ENCODE results near the gene SUN3.

SUN3 gene

GRCh38 chr7:47979145-47979831, 49.6 kb downstream of the SUN3 start, which contains the start of gene HUS1:
TSS of gene HUS1 (minus strand) at chr7:47979615. CDS start at chr7:47979519, 96 bp downstream.
- DNase-seq (ENCODE audit: low read depth in 2 of 2): peak; percentile 83 to 87

- no peak for DNase-seq (ENCODE audit: low read depth in 2 of 2)
These were observed 50.1 kb downstream of the SUN3 start for GRCh38 chr7:47978790-47979144.

DNA sequence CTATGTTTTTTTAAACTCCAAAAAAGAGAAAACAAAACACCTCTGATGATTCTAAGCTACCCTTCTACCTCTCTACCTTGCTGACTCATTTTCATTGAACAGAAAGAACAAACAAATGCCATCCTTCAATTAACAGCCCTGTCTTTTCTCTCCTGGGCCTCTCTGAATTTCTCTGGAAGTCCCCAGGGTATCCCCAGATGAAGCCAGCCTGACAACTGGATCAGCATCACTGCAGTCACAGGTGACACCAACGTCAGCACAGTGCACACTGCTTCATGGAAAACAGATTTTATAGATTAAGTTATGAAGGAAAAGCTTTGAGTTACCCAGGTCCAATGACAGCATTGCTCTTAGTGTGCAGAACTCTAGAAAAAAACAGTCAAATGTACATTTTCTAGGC, 55.2 kb downstream of the SUN3 start:
- no peak for DNase-seq (ENCODE audit: low read depth in 2 of 2)

DNA sequence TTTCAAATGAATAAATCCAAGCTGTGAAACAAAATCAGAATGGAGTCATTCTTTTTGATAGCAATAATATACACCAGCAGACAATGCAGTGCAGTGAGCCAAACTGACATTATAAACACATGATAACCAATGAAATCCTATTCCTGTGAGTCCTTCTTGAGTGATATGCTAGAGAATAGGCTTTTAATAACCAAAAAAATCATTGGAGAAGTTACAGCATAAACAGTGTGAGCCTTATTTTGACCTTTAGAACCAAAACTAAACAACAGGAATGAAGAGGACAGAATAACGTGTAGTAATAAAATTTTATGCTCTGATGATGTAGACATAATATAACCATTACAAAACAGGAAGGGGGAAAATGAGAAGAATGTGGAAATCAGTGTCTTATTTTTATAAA, 58.1 kb downstream of the SUN3 start:
- DNase-seq (ENCODE audit: low read depth in 2 of 2): no peak

GRCh38 chr7:47968847-47969774, 59.8 kb downstream of the SUN3 start:
- DNase-seq (ENCODE audit: low read depth in 2 of 2): peak in 1 of 2 donors; percentile 11

- DNase-seq (ENCODE audit: low read depth in 2 of 2): no peak
These were observed 61.2 kb downstream of the SUN3 start for GRCh38 chr7:47967708-47968107.

DNA sequence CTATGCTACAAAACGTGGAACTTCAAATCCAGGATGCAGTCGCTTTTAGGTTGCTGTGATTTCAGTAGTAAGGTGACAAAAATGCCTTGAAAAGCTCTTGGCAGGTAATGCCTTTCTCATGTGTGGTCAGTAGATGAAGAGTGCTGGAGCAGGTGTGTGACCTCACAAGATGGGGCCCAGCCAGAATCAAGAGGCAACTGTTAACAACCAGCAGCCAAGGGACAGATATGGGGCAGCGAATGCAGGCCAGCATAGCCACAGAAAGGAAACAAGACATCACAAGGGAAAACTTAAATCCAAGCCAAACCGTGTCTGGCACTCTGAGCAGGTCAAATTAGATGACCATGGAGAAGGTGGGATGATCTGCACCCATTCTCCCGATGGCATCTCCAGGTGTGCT, 61.8 kb downstream of the SUN3 start:
- DNase-seq (ENCODE audit: low read depth in 2 of 2): no peak

DNA sequence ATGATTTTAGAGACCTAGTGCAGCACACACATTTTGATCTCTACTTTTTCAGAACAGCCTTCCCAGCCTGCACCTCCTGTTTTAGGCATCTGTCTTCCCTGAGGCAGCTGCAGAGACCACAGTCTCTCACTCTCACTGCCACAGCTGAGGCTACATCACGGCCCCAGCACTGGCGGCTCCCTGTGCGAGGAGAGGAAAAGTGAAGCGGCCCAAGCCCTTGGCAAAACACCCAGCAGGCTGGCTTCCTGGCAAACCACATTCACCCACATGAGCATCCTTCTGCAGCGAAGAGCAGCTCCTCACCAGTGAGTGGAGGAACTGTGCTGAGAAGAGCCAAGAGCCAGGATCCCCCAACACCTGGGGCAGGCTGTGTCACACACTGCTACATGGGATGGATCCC, 63.5 kb downstream of the SUN3 start:
- no peak for DNase-seq (ENCODE audit: low read depth in 2 of 2)

- no peak for DNase-seq (ENCODE audit: low read depth in 2 of 2)
These were observed 66.6 kb downstream of the SUN3 start for GRCh38 chr7:47962262-47962661.

GRCh38 chr7:47957156-47957555, 71.8 kb downstream of the SUN3 start:
- no peak for DNase-seq (ENCODE audit: low read depth in 2 of 2)

DNA sequence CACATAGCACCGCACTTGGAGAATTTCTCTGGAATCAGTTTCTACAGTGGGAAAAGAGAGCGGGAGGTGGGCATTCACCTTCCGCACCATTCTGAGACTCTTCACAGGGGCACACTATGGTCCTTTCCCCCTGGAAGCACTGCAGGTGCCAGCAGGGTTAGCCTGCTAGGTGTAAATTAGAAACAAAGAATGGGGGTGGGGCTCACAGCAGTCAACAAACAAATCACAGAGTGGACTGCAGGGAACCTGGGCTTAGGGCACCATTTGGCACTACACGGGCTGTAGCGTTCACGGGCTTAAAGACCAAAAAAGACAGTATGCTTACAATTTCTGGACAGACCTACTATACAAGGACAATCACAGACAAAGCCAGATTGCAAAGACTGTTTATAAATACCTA, 72.7 kb downstream of the SUN3 start:
- no peak for DNase-seq (ENCODE audit: low read depth in 2 of 2)

DNA sequence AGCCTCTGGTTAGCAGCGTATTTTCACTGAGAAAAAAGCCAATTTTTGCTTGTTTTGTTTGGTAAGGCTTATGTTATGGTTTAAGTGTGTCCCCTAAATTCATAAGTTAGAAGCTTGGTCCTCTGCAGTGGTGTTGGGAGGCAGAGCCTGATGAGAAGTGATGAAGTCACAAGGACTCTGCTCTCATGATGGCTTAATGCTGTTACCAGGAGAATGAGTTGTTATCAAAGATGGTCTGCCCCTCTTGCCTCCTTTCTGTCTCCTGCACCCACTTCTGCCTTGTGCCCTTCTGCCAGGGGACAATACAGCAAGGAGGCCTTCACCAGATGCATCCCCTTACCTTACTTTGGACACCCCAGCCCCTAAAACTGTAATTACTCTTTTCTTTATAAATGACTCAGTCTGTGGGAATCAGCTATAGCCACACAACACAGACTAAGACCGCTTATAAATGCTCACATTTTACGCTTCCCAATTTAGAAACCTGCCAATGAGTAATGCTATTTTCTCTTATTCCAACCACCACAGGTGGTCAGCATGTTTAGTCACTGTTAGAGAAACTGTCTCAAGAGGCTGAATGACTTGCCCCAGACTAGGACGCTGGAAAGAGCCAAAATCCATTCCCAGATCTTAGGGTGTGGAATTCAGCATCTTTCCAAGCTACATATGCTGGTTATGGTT, 74.5 kb downstream of the SUN3 start:
- no peak for DNase-seq (ENCODE audit: low read depth in 2 of 2)

DNA sequence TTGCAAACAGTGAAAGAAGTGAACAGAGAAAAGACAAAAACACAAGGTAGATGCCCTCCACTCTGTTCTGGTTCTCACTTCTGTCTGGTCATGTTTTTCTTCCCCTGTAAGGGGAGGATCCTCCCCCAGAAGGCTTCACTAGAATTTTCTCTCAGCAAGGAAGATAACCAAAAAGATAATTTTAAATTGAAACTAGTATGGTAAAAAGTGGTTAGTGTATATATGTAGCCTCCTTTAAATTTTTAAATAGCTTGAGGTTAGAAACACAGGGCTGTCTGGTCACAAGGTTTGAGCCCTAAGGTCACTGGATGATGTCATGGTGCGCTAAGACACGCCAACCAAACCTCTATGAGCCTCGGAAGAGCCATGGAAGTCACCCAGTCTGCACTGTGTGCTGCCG, 75.1 kb downstream of the SUN3 start:
- DNase-seq (ENCODE audit: low read depth in 2 of 2): no peak

DNA sequence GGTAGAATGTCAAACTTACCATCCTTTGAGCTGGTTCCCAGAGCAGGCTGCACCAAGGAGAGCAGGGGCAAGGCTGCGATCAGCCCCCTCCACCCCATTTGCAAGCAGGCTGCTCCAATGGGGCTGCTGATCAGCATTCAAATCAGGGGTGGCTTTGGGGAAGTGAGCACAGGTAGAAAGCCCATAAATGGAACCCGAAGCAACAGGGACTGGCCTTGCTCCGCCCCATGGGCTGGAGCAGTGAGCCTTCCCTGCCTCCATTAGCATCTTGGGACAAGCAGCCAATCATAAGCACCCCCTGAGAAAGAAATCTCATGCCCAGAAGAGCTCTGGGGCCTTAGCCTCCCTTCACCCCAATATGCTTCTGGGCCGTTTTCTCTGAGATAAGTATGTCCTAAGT, 76.7 kb downstream of the SUN3 start:
- DNase-seq (ENCODE audit: low read depth in 2 of 2): no peak

GRCh38 chr7:47951374-47951773, 77.5 kb downstream of the SUN3 start:
- no peak for DNase-seq (ENCODE audit: low read depth in 2 of 2)

DNA sequence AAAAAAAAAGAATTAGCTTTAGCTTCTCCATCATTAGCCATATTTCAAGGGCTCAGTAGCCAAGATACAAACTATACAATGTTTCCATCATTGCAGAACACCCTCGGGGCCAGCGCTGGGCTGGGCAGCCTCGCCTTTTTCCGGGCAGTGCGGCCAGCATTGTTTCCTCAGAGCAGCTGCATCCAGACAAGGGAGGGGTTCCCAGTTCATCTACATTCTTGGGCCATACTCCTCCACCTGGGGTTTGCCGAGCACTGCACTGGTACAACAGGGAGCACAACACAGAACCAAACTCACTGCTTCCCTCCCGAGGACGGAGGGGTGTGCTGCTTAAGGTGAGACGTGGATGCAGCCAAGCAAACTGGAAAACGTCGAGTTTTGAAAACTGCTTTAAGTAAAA, 78.2 kb downstream of the SUN3 start:
- no peak for DNase-seq (ENCODE audit: low read depth in 2 of 2)

- no peak for DNase-seq (ENCODE audit: low read depth in 2 of 2)
These were observed 79.2 kb downstream of the SUN3 start for GRCh38 chr7:47949703-47950102.

DNA sequence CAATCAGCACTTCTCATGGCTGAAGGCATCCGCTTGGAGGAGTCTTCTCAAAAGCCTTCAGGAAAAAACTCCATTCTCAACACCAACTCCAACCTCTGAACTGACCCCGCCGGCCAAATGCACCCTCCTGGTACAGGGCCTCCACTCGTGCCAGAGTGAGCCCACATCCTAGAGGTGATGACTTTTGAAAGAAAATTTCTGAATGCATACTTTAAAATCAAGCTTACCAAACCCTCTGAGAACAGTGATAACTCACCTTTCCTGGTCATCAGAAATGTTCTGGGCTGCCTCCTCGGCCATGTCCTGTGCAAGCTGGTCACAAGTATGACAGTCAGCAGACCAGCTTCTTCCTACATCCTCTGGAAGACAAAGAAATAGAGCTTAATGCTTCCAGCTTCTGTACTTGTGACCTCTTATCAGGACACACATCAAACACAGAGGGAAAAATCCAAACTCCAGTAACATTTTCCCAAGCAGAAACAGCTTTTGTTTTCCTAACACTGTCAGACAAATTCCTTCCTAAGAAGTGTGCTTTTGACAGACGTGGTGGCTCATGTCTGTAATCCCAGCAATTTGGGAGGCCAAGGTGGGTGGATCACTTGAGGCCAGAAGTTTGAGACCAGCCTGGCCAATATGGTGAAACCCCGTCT, 80.6 kb downstream of the SUN3 start, which contains the start of gene PKD1L1:
Gene PKD1L1, minus strand, starts transcription at position 326 of the 650 bp plus-strand sequence. Its CDS starts 26 bp downstream, at position 300.
- no peak for DNase-seq (ENCODE audit: low read depth in 2 of 2)

DNA sequence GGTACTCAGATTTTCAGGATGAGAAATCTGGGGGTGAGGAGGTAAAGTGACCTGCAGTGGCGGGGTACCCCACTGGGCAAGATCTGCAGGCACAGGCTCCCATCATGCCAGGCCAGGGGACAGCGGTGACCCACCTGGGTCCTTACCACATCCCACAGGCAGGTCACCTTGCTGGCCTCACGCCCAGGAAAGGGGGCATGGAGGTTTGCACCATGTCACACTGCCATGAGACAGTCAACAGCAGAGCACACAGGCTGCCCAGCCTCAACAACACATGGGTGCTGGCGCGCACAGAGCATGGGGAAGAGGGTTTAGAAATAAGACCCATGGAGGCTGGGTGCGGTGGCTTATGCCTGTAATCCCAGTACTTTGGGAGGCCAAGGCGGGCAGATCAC, 81.6 kb downstream of the SUN3 start:
- no peak for DNase-seq (ENCODE audit: low read depth in 2 of 2)

DNA sequence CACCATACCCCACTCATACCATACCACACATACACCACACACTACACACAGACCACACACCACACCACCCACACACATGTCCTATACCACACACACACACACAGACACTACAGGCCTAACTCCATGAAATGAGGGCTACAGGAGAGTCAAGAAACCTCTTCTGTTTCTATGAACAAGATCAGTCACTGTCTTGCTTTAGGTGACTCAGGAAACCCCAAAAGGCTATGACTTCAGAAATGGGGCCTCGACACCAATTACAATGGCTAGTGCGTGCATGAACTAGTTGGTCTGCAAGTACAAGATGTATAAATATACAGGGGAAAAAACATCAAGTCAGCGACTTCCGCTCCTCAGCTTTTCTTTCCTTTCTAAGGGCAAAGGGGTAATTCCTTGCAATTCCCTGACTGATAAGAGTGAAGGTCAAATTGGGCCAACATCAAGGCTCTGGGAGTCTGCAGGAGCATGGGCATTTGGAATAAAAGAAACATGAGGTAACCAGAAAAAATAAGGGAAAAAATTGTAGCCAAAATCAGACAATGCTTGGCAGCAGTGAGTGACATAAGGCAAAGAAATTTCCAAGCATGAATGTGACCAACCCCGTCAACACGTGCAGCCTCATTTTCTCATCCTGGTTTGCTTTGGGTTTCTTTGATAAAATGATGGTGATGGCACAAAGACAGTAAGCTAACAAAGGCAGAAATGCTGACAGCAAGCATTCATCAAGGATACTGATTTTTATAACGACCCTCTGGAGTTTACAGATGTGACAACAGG, 82.1 kb downstream of the SUN3 start:
- no peak for DNase-seq (ENCODE audit: low read depth in 2 of 2)

All from stimulated activated CD8-positive, alpha-beta memory T cell treated with anti-CD3 and anti-CD28 coated beads, Interleukin-7, amount 100 ng/mL, for 4 hours (primary cell).